Measurements from ENCODE around the gene OR7A17. TPM values are rescaled to one million over a fixed set of nuclear protein-coding genes. Genes with fewer than 3 reads are reported as not detected.

Gene OR7A17
- total and polyA plus RNA-seq, 2 of the 13 experiments (the other 11 are each of a cell fraction or from before 2014, with no cell fraction given), result not detected

GRCh38 chr19:14916848-14917247 is 30.9 kb upstream of the OR7A17 start:
- FAIRE-seq, result no peak
- H3K4me2 ChIP-seq (ENCODE audit: low read depth, low read length), result no peak overlapping the region
- H3K79me2 ChIP-seq (ENCODE audit: insufficient read depth, low read length), result no peaks in the 10 kb centered on the region
- ChIA-PET POLR2A (no interaction called here), CTCF (ENCODE audit: low intra/inter-chr PET ratio, low total read pairs) (no interaction called here)
- in situ Hi-C loops (cut with HindIII; ENCODE audit: extremely low pct_ligation_motif_present, low pct_unique_long_range_greater_than_20kb), result no loop called here
- H3K27me3 ChIP-seq (ENCODE audit: control insufficient read depth in 1 of 2, insufficient read depth in 2 of 2, low read length in 2 of 2), result 0 out of 5 replicates have a peak, but pooled peaks cover 0 to 5% of the 10 kb centered on the region in 2 experiments
- ATAC-seq, result no peak
- BruUV-seq (replicated peaks), result no TSS peak
- no peak overlapping the region for H2AFZ ChIP-seq (ENCODE audit: low read length)
- H3K27ac ChIP-seq (ENCODE audit: extremely low read length, insufficient read depth, low read length), result no peak overlapping the region
- no peak overlapping the region for H3K4me3 ChIP-seq (replicated peaks in 1 of 3; ENCODE audit: insufficient read depth in 1 of 3, low read depth in 2 of 3, low read length in 3 of 3)
- no peak for DNase-seq (ENCODE audit: low spot score)
- no peak overlapping the region for H3K9ac ChIP-seq (ENCODE audit: insufficient read depth, low read depth, low read length)
- no peaks in the 10 kb centered on the region for H3K4me1 ChIP-seq (ENCODE audit: insufficient read depth, low read length)
- no peaks in the 10 kb centered on the region for H4K20me1 ChIP-seq (ENCODE audit: insufficient read depth, low read length)
- H3K36me3 ChIP-seq (replicated peaks in 1 of 2; ENCODE audit: control insufficient read depth in 1 of 2, insufficient read depth in 2 of 2, low read length in 2 of 2), result no peaks in the 10 kb centered on the region
- WGBS (ENCODE audit: low lambda C conversion rate), result 2% methylated on average over 5 of the region's 5 CpGs
- H3K9me3 ChIP-seq (ENCODE audit: low read length), result no peaks in the 10 kb centered on the region
- TF ChIP-seq SP5 (CRISPR knock-in tag; IDR thresholded peaks at IDR 0.05; ENCODE audit: borderline replicate concordance, low read depth) (no peak), ZNF777 (CRISPR knock-in tag; IDR thresholded peaks at IDR 0.05) (no peak), ZNF709 (CRISPR knock-in tag; IDR thresholded peaks at IDR 0.05) (no peak), U2AF2 (IDR thresholded peaks at IDR 0.05; ENCODE audit: low read depth, low read length) (no peak), NR3C1 (CRISPR knock-in tag; IDR thresholded peaks at IDR 0.05) (no peak), FLYWCH1 (CRISPR knock-in tag; IDR thresholded peaks at IDR 0.05) (no peak), ATF3 (CRISPR knock-in tag; IDR thresholded peaks at IDR 0.05) (no peak), YY1 (IDR thresholded peaks at IDR 0.05; ENCODE audit: insufficient read depth, insufficient replicate concordance, low read depth, low read length) (no peak), ZNF234 (CRISPR knock-in tag; conservative IDR thresholded peaks at IDR 0.05) (no peak), ZNF317 (CRISPR knock-in tag; IDR thresholded peaks at IDR 0.05) (no peak)
- intact Hi-C loops (cut with micrococcal nuclease; ENCODE audit: unreplicated experiment), result no loop called here

- in situ Hi-C loops (cut with HindIII; ENCODE audit: extremely low pct_ligation_motif_present, low pct_unique_long_range_greater_than_20kb) (no loop called here), intact Hi-C loops (cut with micrococcal nuclease; ENCODE audit: unreplicated experiment) (no loop called here)
- no peak for ATAC-seq
- Histone ChIP-seq H2AFZ (ENCODE audit: low read length) (no peak overlapping the region), H4K20me1 (ENCODE audit: insufficient read depth, low read length) (no peaks in the 10 kb centered on the region), H3K79me2 (ENCODE audit: insufficient read depth, low read length) (no peaks in the 10 kb centered on the region), H3K4me3 (replicated peaks in 1 of 3; ENCODE audit: insufficient read depth in 1 of 3, low read depth in 2 of 3, low read length in 3 of 3) (no peak overlapping the region), H3K9ac (ENCODE audit: insufficient read depth, low read depth, low read length) (no peak overlapping the region), H3K4me1 (ENCODE audit: insufficient read depth, low read length) (no peaks in the 10 kb centered on the region), H3K36me3 (replicated peaks in 1 of 2; ENCODE audit: control insufficient read depth in 1 of 2, insufficient read depth in 2 of 2, low read length in 2 of 2) (no peaks in the 10 kb centered on the region), H3K9me3 (ENCODE audit: low read length) (no peaks in the 10 kb centered on the region), H3K27ac (ENCODE audit: extremely low read length, insufficient read depth, low read length) (no peak overlapping the region), H3K27me3 (ENCODE audit: control insufficient read depth in 1 of 2, insufficient read depth in 2 of 2, low read length in 2 of 2) (0 out of 5 replicates have a peak, but pooled peaks cover 0 to 5% of the 10 kb centered on the region in 2 experiments), H3K4me2 (ENCODE audit: low read depth, low read length) (no peak overlapping the region)
- POLR2A ChIA-PET, result no interaction called here
- no TSS peak for BruUV-seq (replicated peaks)
- WGBS (ENCODE audit: low lambda C conversion rate), result 37% methylated on average over 6 of the region's 6 CpGs
- no peak for DNase-seq (ENCODE audit: low spot score)
- CTCF ChIA-PET (ENCODE audit: low intra/inter-chr PET ratio, low total read pairs), result no interaction called here
- no peak for FAIRE-seq
- TF ChIP-seq ZNF784 (CRISPR knock-in tag; IDR thresholded peaks at IDR 0.05; ENCODE audit: borderline replicate concordance), result no peak
- no peak for TF ChIP-seq ZBTB44 (CRISPR knock-in tag; IDR thresholded peaks at IDR 0.05)
- TF ChIP-seq ATF6 (CRISPR knock-in tag; conservative IDR thresholded peaks at IDR 0.05), result no peak
- no peak for TF ChIP-seq ZNF124 (CRISPR knock-in tag; IDR thresholded peaks at IDR 0.05)
- TF ChIP-seq ZNF629 (CRISPR knock-in tag; conservative IDR thresholded peaks at IDR 0.05), result no peak
- TF ChIP-seq ATF1 (CRISPR knock-in tag; IDR thresholded peaks at IDR 0.05), result no peak
- no peak for TF ChIP-seq NCOA1 (CRISPR knock-in tag; IDR thresholded peaks at IDR 0.05)
These were observed 29.2 kb upstream of the OR7A17 start for GRCh38 chr19:14915116-14915515.
